HEK293T (cell line): ENCODE results near the gene DDI2.
"Not testable (repeated sequence)": the region's sequence is repeated elsewhere in the genome, so short reads cannot be mapped to it uniquely, and the experiment has no call there.

Source experiments
- BHLHE40 ChIP-seq: fragments of 450-650 bp; IDR thresholded peaks from 2 replicates; pipeline ENCODE4 v1.6.1; 2016; ENCODE audit warnings: mild to moderate bottlenecking, moderate library complexity, borderline replicate concordance
- FOXK2 ChIP-seq: fragments of 450-650 bp; IDR thresholded peaks from 2 replicates; pipeline ENCODE4 v1.6.1; 2016; ENCODE audit warnings: mild to moderate bottlenecking
- NFRKB ChIP-seq: fragments of 450-650 bp; IDR thresholded peaks from 2 replicates; pipeline ENCODE4 v1.6.1; 2016; ENCODE audit warnings: mild to moderate bottlenecking, moderate library complexity
- PKNOX1 ChIP-seq: fragments of 450-650 bp; IDR thresholded peaks from 2 replicates; pipeline ENCODE4 v1.6.1; 2016

- TF ChIP-seq PKNOX1, NFRKB, FOXK2, BHLHE40: not testable (repeated sequence)
These were observed 12.9 kb upstream of the DDI2 start for GRCh38 chr1:15604400-15604799.
